GM19035 (cell line): Measurements from ENCODE around the gene AOPEP.

ENCODE experiments used
- ATAC-seq: cut with Tn5 transposase; IDR thresholded peaks from one replicate; pipeline ENCODE4 v1.9.1; 2021; ENCODE audit not compliant: unreplicated experiment

The AOPEP gene

DNA sequence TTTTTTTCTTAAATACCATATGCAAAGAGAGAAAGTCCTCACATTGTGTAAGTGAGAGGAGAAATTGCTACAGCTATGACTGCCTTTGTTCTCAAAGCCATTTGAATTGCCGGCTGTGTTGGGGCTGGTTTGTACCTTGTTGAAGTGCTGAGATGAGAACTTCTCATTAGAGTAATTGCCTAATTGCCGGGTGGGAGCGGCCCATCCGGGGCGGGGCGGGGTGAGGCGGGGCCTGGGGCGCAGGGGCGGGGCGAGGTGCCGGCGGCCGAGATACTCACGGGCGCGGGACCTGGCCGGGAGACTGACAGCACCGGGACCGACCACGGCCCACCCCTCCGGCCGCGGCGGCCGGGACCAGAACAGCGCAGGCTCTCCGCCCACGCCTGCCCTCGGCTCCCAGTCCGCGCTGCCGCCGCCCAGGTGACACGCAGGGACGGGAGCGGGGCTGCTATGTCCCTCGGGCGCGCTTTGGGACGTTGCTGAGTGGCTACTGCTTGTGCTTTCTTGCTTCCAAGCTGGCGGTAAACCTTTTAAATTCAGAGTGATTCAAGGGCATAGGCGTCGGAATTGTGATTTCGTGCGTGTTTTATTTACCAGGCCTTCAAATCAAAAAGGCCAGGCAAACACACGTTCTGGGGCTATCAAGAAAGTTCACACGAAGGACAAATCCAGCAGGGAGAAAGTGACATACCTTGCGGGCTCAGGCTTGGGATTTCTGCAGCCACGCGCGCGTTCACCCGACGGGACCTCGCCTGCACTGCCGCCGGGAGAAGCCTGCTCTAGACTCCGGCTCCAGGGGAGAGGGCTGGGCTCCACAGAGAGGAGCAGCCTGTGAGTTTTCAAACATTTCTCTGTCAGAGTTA, 322.0 kb downstream of the AOPEP start:
- ATAC-seq = peak; percentile 86

DNA sequence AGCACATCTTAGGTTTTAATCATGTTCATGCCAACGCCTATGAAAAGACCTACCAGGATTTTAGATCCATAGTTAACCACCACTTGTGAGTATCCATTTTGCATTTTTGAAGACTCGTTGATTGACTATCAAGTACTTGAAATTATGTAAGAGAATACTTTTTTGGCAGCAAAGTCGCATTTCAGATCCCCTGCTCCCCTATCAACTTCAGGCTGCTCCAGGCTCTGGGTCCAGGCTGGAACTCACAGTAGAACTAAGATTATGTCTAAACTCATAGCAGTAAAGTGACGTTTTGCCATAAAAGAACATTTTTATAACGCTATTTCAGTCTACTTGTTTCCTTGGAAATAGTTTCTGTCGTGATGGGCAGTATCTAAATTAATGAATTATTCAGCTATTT, 323.3 kb downstream of the AOPEP start:
- ATAC-seq = no peak

DNA sequence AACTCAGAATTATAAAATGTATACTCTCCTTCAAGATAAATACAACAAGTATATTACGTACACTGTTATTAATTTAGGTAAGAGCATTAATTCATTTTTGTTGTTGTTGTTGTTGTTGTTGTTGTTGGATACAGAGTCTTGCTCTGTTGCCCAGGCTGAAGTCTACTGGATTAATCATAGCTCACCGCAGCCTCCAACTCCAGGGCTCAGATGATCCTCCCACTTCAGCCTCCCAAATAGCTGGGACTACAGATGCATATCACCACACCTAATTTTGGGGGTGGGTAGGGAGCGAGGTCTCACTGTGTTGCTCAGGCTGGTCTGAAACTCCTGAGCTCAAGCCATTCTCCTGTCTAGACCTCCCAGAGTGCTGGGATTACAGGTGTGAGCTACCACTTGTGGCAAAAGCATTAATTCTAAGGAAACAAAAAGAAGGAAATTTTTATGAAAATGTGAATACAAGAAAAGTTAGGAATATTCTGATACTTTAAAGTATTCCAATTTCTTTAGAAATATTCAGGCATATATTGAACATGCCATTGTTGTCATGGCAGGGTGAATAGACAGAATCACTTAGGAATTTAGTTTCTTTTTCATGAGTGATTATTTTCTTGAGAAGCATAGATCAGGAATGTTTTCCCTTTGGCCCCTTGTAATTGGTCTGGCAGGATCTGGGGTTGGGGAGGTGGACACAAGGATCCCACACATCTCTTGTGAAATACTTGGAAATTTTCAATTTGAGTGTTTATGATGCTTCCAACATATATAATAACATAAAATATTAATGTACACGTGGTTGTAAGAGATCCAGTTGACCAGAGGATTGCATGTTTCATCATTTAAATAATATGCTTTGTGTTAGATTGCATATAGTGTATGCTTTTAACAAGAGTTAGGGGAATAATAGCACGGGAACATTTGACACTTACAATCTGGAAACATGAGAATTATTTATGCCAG, 327.4 kb downstream of the AOPEP start:
- ATAC-seq = no peak

DNA sequence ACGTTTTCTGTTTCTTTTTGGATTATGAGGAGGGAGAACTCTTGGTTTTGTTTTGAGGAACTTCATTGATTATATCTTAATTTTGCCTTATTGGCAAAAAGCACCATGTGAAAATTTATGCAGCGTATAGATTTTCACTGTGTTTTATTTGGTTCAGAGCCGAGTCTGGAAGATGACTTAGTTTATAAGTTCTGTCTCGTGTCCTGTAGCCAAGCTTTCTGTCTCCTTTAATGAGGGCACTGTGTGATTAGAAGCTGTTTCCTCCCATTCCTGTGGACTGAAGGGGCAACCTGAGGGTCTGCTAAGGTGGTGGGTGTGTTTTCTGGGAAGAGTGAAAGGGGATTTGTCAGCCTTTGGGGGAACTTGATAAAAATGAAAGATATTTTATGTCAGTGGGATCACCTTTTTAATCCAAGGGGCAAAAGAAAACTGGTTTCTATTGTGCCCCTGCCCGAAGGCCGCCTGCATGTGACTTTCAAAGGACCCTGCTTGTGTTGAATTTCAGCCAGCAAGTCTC, 328.9 kb downstream of the AOPEP start:
- ATAC-seq = no peak

DNA sequence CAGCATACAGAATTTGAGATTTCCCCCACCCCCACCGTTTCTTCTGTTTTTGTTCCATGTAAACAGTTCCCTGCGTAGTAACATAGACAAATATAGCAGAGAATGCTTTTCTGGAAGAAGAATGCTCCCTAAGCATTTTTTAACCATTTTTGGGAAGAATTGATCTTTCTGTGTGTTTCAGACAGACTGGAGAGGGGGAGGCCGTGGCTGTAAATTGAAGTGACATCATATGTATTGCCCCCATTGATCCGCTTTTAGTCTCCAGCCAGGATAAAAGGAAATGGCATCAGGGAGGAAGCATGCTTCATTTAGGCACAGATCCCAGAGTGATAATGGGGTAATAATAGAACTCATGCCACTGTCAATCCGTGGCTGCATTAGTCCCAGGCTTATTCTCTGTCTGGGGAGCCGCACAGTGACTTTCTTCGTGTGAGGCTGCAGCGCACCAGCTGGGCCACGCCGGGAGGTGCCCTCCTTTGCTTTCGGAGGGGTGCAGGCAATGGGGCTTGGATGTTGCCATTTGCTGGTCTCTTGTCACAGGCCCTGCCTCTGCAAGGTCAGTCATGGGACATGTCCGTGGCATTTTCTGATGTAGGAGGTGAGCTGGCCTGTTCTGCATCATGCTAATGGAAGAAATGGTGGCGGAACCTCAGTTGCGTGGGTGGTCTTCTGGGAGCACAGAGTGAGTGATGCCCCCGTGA, 329.5 kb downstream of the AOPEP start:
- no peak for ATAC-seq

DNA sequence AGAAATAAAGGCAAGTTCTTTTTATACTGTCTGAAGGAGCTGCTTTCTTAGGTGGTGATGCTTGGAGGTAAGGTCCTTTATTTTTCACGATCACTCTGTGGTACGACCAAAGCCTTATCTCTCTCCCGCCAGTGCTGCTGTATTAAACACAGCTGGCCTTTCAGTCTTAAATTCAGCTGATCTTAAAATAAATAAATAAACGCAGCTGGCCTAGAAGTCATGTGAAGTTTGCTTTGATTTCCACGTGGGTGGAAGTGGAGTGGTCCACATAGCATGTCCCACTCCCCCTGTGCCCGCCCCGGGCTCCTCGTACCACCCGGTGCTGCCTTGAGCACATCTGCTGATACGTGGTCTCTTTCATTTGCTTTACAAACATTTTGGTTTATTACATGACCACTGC, 330.6 kb downstream of the AOPEP start:
- ATAC-seq = no peak

DNA sequence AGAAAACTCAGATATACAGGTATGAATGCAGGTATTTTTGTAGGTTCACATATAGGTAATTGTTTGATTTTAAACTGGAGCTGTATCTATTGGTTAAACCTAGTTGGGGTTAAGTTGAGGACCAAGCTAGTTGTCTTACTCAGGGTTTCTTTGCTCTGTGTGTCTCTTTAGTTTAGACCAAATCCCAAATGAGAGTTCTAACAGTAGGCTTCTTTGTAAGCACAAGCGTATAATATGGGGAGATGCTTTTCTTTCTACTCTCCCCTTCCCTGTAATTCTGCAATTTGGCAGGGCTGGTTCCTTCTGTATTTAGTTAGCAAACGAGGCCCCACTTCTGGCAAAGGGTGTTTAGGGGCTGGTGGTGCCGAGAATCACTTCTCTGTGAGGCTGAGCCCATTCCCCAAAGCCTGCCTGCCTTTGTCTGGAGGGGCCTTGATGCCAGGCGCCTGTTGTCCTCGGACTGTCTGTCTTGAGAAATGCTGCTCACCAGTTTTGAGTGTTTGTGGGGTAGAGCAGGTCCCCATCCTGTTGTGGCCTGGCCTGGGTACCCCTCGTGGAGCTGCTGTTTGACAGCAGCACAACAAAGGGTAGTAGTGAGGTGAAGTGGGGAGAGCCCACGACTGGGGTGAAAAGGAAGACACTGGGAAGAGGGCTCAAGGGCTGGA, 331.8 kb downstream of the AOPEP start:
- ATAC-seq = no peak

DNA sequence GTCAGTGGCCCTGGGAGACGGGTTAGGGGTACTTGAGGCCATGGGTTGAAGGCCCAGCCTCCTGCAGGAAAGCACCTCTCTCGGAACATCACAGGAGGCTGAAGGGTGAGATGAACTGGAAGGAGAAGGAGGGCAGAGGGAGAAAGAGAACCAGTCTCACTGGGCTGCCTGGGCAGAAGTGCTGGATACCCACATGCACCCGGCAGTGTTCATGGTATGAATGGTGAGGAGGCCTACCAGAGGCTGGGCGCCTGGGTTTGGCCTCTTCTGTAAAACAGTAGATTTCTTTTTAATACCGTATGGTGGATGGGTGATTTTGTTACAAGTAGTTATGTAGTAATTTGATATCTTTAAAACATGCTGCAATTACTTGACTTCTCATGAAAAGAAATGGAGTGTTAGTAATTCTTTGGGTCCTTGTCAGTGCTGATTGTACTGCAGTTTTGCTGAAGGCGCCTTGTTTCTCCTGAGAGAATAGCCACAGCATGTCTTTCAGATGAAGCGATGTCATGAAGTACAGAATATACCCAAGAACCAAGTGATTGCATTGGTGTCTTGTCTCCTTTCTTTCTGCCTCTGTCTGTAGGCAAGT, 332.4 kb downstream of the AOPEP start:
- ATAC-seq = no peak

DNA sequence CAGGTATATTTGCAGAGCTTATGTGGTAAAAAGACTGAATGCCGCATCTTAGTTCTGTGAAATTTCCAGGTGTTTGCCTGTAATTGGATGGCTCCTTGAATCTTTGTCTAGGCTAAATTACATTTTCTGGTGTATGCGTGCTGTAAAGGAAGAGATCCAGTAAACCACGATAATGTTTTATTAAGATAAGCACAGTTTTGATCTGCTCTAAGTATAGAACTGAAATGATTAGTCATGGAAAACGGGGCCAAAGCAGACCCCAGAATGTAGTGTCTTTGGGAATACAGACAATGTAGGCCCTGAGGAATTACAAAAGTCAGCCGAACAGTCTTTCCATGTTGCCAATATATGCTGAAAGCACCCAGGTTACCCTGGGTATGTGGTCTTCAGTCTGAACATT, 333.7 kb downstream of the AOPEP start:
- ATAC-seq = no peak

DNA sequence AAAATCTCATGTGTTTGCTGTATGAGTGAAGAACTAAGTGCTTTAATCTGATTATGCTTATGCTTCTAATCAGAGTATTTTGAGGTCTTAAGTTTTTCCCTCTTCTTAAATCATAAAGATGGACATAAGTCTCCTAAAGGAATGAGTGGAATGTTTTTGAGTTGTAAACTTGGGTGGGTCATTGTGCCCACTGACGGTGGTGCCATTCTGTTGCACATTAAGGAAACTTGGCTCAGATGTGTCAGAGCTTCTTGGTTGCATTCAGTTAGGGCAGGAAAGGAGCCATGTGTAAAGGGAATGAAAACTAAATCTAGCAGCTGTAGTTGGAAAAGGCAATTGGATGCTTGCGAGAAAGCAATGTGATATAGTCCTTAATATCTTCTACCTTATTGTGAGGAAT, 334.4 kb downstream of the AOPEP start:
- no peak for ATAC-seq

DNA sequence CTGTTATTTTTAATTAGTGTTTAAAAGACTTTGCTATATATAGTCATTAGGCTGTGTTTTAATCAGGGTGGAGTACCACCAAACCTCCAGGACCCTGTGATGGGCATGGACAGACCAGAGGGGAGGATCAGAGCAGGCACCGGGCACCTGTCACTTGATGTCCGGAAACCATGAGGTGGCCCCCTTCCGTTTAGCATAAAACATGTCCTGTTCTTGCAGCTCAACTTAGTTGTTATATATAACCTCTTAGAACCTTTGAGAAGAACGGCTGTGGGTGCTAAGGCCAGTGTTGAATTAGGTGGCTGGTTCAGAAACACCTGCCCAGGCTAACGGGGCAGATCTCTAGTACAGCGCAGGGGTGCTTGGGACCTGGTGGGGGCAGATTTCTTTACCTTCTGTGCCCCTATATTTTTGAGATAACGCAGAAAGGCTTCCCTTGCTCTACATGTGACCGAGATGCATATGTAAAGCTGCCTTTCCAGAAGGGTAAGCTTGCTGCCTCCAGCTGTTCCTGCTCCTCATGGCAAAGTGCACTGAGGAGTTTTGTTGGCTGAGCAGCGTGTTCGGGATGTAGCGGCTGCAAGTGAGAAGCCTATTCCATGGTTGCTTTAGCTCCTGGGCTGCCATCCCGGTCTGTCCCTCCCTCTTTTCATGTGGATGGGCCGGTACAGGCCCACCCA, 335.6 kb downstream of the AOPEP start:
- no peak for ATAC-seq

DNA sequence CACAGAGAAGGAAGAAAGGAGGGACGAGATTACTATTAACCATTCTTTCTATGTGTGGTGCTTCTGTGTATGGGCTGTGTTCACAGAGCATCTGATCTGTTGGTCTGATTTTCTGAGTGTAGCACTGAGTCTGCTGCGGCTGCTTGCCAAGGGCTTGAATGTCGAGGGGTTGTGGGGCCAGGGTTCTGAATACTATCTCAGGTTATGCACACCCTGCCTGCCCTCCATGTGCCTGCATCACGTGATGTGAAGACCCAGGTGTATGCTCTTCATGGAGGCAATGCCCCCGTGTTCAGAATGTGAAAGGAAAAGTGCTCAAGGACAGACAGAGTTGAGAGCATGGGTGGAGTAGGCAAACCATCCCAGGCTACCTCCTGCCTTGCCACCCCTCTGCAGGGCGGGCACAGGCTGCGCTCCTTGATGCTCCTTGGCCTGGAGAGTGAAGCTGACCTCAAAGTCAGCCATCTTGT, 336.1 kb downstream of the AOPEP start:
- ATAC-seq = no peak

DNA sequence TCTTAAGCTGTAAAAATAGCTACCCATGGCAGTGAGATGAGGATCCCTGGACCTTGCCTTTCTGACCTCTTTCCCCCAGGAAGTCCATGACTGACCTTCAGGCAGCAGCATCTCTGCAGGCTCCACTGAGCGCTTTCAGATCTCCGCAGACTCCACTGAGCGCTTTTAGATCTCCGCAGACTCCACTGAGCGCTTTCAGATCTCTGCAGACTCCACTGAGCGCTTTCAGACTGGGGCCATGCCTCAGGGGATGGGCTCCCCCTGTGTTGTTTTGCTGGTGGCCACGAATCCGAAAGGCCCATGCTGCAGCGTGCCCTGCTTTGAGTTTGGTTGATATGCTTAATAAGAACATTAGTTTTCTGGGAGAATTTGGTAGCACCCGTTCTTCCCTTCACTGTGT, 336.8 kb downstream of the AOPEP start:
- ATAC-seq = no peak

DNA sequence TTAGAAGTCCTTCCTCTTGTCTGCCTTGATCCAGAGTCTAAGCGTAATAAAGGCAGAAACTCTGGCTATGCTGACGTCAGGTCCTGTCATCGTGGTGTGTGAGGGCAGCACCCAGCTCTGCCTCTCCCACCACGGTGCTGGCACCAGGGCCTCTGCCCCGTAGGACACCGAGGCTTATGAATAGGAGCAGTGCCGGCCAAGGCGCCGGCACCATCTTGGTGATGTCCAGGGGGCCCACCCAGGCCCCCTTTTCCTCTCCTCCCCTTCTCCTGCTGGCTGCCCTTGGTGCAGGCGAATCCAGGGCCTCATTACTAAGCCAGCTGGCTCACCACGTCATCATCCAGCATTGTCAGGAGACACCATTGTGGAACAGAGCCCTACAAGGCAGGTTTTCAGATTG, 338.7 kb downstream of the AOPEP start:
- no peak for ATAC-seq

DNA sequence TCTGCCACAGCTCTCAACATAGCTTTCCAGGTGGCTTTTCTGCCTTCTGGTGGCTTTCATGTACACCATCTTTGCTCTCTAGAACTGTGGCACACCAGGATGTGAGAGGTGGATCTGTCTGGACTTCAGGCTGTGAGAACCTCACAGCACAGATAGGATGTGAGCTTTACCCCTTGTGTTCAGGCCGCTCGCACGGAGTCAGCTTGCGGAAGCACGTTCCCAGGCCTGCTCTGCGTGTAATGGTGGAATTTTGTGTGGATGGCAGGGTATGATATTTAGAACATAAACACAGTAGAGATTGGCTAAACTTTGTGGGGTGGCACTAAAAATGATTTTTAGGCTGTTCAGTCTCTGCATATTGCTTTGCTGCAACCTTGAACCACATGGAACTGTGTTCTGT, 340.6 kb downstream of the AOPEP start:
- no peak for ATAC-seq

DNA sequence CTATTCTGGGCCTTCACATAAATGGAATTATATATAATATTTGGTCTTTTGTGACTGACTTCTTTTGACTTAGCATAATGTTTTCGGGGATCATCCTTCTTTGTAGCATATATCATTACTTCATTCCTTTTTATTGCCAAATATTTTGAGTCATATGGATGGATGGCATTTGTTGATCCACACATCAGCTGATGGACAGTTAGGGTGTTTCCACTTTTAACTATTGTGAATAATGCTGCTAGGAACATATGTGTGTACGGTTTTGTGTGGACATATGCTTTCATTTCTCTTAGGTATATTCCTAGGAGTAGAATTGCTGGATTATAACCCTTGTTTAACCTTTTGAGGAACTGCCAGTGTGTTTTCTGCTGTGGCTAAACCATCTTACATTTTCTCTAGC, 341.4 kb downstream of the AOPEP start:
- no peak for ATAC-seq

DNA sequence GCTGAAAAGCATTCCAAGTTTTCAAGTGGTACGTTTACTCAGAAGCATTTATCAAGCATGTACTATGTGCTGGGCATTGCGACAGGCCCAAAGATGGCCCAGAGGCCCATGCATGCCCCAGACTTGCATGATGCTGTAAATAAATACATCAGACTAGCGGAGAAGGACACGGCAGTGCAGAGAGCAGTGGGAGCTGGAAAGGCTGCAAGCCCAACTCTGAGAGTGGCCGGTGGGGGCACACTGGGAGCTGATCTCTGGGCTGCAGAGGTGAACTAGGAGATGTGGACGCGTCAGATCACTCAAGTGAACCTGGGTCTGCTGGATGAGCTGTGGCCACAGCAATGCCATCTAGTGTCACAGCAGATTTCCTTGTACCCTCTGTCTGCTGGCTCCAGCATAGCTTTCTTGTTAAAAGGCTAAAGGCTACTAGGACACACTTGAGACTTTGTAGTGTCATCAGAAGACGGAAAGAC, 344.1 kb downstream of the AOPEP start:
- no peak for ATAC-seq

DNA sequence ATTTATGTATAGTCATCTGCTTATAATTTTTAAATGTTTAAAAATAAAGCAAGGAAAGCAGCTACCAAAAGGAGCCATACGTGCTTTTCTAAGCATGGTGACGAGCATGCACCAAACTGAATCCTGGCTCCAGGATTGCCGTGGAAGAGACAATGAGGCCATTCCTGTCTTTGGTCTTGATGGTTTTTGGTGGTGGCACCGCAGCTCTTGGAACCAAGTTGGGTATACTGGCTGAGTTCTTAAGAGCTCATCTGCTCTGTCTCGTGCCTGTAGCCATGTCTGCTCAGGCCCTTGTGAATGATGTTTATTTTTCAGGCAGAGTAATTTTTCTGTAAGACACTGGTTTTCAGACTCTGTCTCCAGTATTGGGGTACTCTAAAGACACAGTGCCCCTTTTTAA, 345.0 kb downstream of the AOPEP start:
- ATAC-seq = no peak

DNA sequence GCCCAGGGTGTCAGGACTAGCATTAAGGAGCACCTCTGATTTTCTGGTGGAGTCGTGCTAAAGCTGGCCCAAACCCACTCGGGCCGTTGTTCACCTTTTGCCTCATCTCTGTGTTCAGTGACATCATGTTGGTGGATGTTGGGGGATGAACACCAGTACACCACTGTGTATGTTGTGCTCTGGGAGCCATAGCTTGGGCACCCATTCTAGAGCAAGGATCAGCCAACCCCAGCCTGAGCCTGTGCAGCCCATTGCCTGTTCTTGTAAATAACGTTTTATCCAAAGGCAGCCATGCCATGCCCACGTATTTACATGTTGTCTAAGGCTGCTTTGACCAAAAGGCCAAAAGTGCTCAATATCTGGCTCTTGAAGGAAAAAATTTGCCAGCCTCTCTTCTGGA, 345.4 kb downstream of the AOPEP start:
- ATAC-seq = no peak
